HEK293 (cell line): Measurements from ENCODE around the gene QPCT.

ENCODE experiments used
- CTCF ChIA-PET: fragments of 350-600 bp; formaldehyde crosslinking; extraction: SDS; loops from one replicate; lab custom pipeline; 2021; ENCODE audit warnings: antibody characterized with exemption; lab: Yijun Ruan, JAX
- POLR2A ChIA-PET: fragments of 300-600 bp; formaldehyde crosslinking; extraction: SDS; loops from one replicate; lab custom pipeline; 2020; ENCODE audit warnings: antibody characterized with exemption, inconsistent platforms; lab: Yijun Ruan, JAX
- H3K27ac ChIP-seq: fragments of 200-500 bp; sonication (Bioruptor generic); 2 replicates; pipeline ENCODE4 v1.5.1; 2014; ENCODE audit warnings: low read depth, low read length, control low read depth, inconsistent platforms; ENCODE audit errors: extremely low read depth
- H3K36me3 ChIP-seq, 2 experiments: fragments of 200-500 bp in 1 of 2; sonication (Bioruptor generic) in 1 of 2; 1 replicate in 1 of 2; 2 replicates in 1 of 2; pipeline ENCODE4 v1.5.1; 2014 to 2017; ENCODE audit warnings: inconsistent platforms in 2 of 2, low read length in 2 of 2; ENCODE audit not compliant: control insufficient read depth in 2 of 2, insufficient read depth in 1 of 2
- H3K4me1 ChIP-seq: fragments of 200-500 bp; sonication (Bioruptor generic); 2 replicates; pipeline ENCODE4 v1.5.1; 2014; ENCODE audit warnings: mild to moderate bottlenecking, low read length, inconsistent platforms; ENCODE audit not compliant: control insufficient read depth, insufficient read depth
- H3K4me3 ChIP-seq: 2 replicates; pipeline ENCODE4 v1.5.1; 2011; ENCODE audit warnings: low read depth, mild to moderate bottlenecking, control low read depth, low read length, moderate library complexity
- H3K9me3 ChIP-seq: fragments of 200-500 bp; sonication (Bioruptor generic); 2 replicates; pipeline ENCODE4 v1.5.1; 2014; ENCODE audit warnings: low read depth, low read length, inconsistent platforms; ENCODE audit not compliant: control insufficient read depth, insufficient read depth
- CTCF ChIP-seq: fragments of 450-650 bp; formaldehyde crosslinking; IDR thresholded peaks from 2 replicates; pipeline ENCODE4 v1.5.1; 2016; ENCODE audit warnings: missing biosample characterization, missing genetic modification characterization
- KLF17 ChIP-seq: fragments of 450-650 bp; formaldehyde crosslinking; IDR thresholded peaks from 2 replicates; pipeline ENCODE4 v1.5.1; 2016; ENCODE audit warnings: missing biosample characterization, missing genetic modification characterization
- ZBTB17 ChIP-seq: fragments of 450-650 bp; formaldehyde crosslinking; IDR thresholded peaks from 2 replicates; pipeline ENCODE4 v1.5.1; 2016; ENCODE audit warnings: missing biosample characterization, missing genetic modification characterization
- ZNF211 ChIP-seq: fragments of 450-650 bp; formaldehyde crosslinking; IDR thresholded peaks from 2 replicates; pipeline ENCODE4 v1.5.1; 2016; ENCODE audit warnings: low read depth, missing biosample characterization, missing genetic modification characterization
- ZNF214 ChIP-seq: fragments of 450-650 bp; formaldehyde crosslinking; IDR thresholded peaks from 2 replicates; pipeline ENCODE4 v1.5.1; 2017; ENCODE audit warnings: missing biosample characterization, mild to moderate bottlenecking, missing genetic modification characterization, borderline replicate concordance
- ZNF514 ChIP-seq: fragments of 450-650 bp; formaldehyde crosslinking; IDR thresholded peaks from 2 replicates; pipeline ENCODE4 v1.5.1; 2016; ENCODE audit warnings: missing biosample characterization, missing genetic modification characterization
- ZNF518A ChIP-seq: fragments of 450-650 bp; formaldehyde crosslinking; conservative IDR thresholded peaks from 2 replicates; pipeline ENCODE4 v1.5.1; 2016; ENCODE audit warnings: low read depth, missing biosample characterization, missing genetic modification characterization
- ZNF561 ChIP-seq: fragments of 450-650 bp; IDR thresholded peaks from 2 replicates; pipeline ENCODE4 v1.5.1; 2018; ENCODE audit warnings: missing biosample characterization, missing genetic modification characterization, borderline replicate concordance
- ZNF571 ChIP-seq: fragments of 450-650 bp; formaldehyde crosslinking; IDR thresholded peaks from 2 replicates; pipeline ENCODE4 v1.5.0; 2017; ENCODE audit warnings: missing biosample characterization, missing genetic modification characterization
- ZNF654 ChIP-seq: fragments of 450-650 bp; formaldehyde crosslinking; IDR thresholded peaks from 2 replicates; pipeline ENCODE4 v1.5.1; 2016; ENCODE audit warnings: low read depth, missing biosample characterization, missing genetic modification characterization
- ZNF664 ChIP-seq: fragments of 450-650 bp; formaldehyde crosslinking; IDR thresholded peaks from 2 replicates; pipeline ENCODE4 v1.5.1; 2016; ENCODE audit warnings: missing biosample characterization, missing genetic modification characterization
- ZNF837 ChIP-seq: fragments of 450-650 bp; formaldehyde crosslinking; IDR thresholded peaks from 2 replicates; pipeline ENCODE4 v1.5.1; 2016; ENCODE audit warnings: missing biosample characterization, missing genetic modification characterization
- TF ChIP-seq, protein P1 (sequence below): fragments of 450-650 bp; formaldehyde crosslinking; IDR thresholded peaks from 2 replicates; pipeline ENCODE4 v1.5.1; 2016; ENCODE audit warnings: missing biosample characterization, missing genetic modification characterization

The QPCT gene

DNA sequence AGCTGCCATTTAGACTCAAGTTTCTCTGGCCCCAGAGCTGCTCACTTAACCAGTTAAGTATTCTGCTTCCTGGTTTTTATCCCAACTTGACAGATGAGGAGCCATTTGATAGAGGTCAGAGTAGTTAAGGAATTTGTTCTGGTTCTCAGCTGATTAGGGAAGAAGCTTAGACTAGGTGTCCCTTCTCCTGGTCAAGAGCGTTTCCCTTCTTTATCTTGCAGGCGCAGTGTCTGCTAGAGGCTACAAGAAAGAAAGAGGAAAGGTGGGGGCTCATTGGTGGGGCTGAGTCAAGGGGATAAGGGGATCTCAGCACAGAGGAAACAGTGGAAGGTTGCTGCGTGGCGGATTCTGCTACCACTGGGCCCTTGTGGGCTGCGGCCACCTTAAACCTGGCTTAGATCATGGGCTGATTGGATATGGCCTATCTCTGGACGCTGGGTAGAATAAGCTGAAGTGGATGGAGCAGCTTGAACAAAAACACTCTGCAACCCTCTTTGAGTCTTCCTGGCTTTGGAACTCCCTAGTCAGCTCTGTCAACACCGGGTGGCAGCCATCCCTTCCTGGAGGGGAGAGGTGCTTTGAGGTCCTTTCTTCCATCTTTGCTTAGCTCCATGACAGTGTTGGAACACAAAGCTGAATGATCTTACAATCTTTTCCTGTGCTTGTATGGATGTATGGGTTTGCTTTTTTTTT lies 70.8 kb downstream of the QPCT start:
- Histone ChIP-seq H3K9me3 (no peaks in the 10 kb centered on the region), H3K4me3 (no peak overlapping the region), H3K36me3 (no peaks in the 10 kb centered on the region), H3K4me1 (no peaks in the 10 kb centered on the region), H3K27ac (no peak overlapping the region)
- CTCF ChIA-PET = interaction anchor here (0.6 to 7.7 kb wide), 50 partner anchors 8 to 476 kb away, joined by 3 to 122 read pairs (median 4); no protein-coding TSS in a partner anchor
- POLR2A ChIA-PET = interaction anchor here (1.4 to 2.1 kb wide), 2 partner anchors 255 to 257 kb away, joined by 3 to 10 read pairs; no protein-coding TSS in a partner anchor
- TF ChIP-seq CTCF (tag by site-specific recombination) (peak; percentile 47), ZNF514 (tag by site-specific recombination) (no peak), ZNF654 (tag by site-specific recombination) (peak; percentile 25)

DNA sequence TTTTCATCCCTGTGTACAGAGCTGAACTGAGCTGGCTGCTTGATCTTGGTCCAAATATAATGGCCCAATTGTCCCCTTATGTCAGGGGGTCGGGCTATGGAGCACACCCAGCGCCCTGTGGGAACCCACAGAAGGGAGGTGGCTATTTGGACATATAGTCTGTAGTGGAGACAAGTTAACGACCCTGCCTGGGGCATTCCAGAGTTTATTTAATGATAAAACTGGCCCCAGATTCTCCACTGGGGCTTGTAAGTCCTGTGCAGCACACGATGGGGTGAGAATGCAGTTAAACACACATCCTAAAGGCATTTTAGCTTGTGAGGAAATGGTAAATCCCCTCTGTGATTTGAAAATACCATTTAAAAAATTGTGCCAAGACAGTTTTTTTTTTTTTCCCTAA lies 72.9 kb downstream of the QPCT start:
- no peaks in the 10 kb centered on the region for H3K9me3 ChIP-seq
- H3K27ac ChIP-seq = no peak overlapping the region
- H3K4me3 ChIP-seq = no peak overlapping the region
- POLR2A ChIA-PET = no interaction called here
- H3K4me1 ChIP-seq = no peaks in the 10 kb centered on the region
- TF ChIP-seq ZNF837 (tag by site-specific recombination) = no peak
- no peak for TF ChIP-seq ZNF664
- no peak for TF ChIP-seq KLF17 (tag by site-specific recombination)
- no peak for TF ChIP-seq ZNF561 (tag by site-specific recombination)
- TF ChIP-seq ZBTB17 (tag by site-specific recombination) = no peak
- TF ChIP-seq ZNF571 (tag by site-specific recombination) = no peak
- no peak for TF ChIP-seq ZNF518A (tag by site-specific recombination)
- TF ChIP-seq ZNF211 = no peak
- TF ChIP-seq ZNF214 (tag by site-specific recombination) = no peak
- CTCF ChIA-PET = interaction anchor here (0.6 to 7.7 kb wide), 6 partner anchors 49 to 633 kb away, joined by 3 to 122 read pairs (median 4); no protein-coding TSS in a partner anchor
- no peaks in the 10 kb centered on the region for H3K36me3 ChIP-seq

- Histone ChIP-seq H3K4me1 (no peaks in the 10 kb centered on the region), H3K27ac (no peak overlapping the region), H3K9me3 (no peaks in the 10 kb centered on the region), H3K4me3 (no peak overlapping the region), H3K36me3 (no peaks in the 10 kb centered on the region)
- ChIA-PET POLR2A (interaction anchor here (1.4 kb wide), 1 partner anchor 31 kb away, joined by 3 read pairs; no protein-coding TSS in a partner anchor), CTCF (interaction anchor here (0.5 to 7.7 kb wide), 7 partner anchors 23 to 458 kb away, joined by 3 to 122 read pairs (median 4); no protein-coding TSS in a partner anchor)
- TF ChIP-seq, protein P1, sequence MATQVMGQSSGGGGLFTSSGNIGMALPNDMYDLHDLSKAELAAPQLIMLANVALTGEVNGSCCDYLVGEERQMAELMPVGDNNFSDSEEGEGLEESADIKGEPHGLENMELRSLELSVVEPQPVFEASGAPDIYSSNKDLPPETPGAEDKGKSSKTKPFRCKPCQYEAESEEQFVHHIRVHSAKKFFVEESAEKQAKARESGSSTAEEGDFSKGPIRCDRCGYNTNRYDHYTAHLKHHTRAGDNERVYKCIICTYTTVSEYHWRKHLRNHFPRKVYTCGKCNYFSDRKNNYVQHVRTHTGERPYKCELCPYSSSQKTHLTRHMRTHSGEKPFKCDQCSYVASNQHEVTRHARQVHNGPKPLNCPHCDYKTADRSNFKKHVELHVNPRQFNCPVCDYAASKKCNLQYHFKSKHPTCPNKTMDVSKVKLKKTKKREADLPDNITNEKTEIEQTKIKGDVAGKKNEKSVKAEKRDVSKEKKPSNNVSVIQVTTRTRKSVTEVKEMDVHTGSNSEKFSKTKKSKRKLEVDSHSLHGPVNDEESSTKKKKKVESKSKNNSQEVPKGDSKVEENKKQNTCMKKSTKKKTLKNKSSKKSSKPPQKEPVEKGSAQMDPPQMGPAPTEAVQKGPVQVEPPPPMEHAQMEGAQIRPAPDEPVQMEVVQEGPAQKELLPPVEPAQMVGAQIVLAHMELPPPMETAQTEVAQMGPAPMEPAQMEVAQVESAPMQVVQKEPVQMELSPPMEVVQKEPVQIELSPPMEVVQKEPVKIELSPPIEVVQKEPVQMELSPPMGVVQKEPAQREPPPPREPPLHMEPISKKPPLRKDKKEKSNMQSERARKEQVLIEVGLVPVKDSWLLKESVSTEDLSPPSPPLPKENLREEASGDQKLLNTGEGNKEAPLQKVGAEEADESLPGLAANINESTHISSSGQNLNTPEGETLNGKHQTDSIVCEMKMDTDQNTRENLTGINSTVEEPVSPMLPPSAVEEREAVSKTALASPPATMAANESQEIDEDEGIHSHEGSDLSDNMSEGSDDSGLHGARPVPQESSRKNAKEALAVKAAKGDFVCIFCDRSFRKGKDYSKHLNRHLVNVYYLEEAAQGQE (tag by site-specific recombination) = no peak
- TF ChIP-seq ZNF214 (tag by site-specific recombination) (no peak), ZNF664 (no peak), ZNF211 (no peak)
Measured at GRCh38 chr2:37418956-37419355, 74.5 kb downstream of the QPCT start.
